Measurements from ENCODE around the gene ARHGAP6. TPM values are rescaled to one million over a fixed set of nuclear protein-coding genes. Genes with fewer than 3 reads are reported as not detected.

Gene ARHGAP6
- total and polyA plus RNA-seq, 9 of the 15 experiments (the other 6 are each of a cell fraction or from before 2014, with no cell fraction given) = 12.5 to 63.6 (median 41.8) TPM

DNA sequence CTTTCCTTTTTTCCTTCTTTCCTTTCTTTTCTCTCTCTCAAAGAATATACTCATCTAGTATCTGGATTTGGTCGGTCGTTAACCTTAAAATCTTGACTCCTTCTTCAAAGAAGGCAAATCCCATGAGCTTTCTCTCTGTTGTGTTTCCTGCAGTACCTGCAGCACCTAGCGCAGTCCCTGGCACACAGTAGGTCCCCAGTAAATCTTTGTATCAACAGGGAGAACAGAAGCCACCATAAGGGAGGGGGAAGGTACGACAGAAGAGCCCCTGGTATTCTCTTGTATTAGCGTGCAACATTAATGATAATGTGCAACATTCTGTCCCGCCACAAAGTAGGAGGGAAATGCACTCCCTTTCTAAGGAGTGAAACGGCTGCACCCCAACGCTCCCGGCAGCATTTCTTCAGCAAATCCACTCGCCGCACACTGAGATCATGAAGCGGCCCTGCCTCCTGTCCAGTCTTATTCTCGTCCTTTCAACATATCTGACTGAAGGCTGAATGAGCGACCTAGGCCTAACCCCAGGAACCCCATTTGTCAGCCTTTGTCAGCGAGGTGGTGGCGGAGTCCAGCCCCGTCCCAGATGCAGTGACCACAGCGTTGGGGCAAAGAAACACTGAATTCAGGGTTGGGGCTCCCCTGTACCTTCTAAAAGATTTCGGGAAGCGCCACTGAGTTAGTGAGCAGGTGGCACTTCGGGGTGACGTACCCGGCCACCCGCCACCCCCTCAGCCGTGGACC, 238.8 kb downstream of the ARHGAP6 start (continued):
- TF ChIP-seq POLR2AphosphoS2 (IDR thresholded peaks at IDR 0.05; ENCODE audit: low read length) (no peak), RBM25 (IDR thresholded peaks at IDR 0.05; ENCODE audit: low read depth, low read length, severe bottlenecking) (no peak), TCF7L2 (IDR thresholded peaks at IDR 0.05; ENCODE audit: low read depth, low read length) (no peak), NELFE (IDR thresholded peaks at IDR 0.05; ENCODE audit: insufficient read depth, insufficient read length) (no peak), BRD4 (IDR thresholded peaks at IDR 0.05) (peak; percentile 41; the same call in 1 of the 2 replicates), PHF8 (IDR thresholded peaks at IDR 0.05; ENCODE audit: borderline replicate concordance, low read length) (no peak), RCOR1 (IDR thresholded peaks at IDR 0.05; ENCODE audit: borderline replicate concordance in 1 of 2, low read depth in 2 of 2, low read length in 2 of 2) (no peak), SREBF2 (CRISPR knock-in tag; IDR thresholded peaks at IDR 0.05) (no peak), ETV1 (tag; conservative IDR thresholded peaks at IDR 0.05; ENCODE audit: low read depth) (no peak), FOXJ2 (tag; IDR thresholded peaks at IDR 0.05) (no peak), TAF7 (tag; IDR thresholded peaks at IDR 0.05) (0 out of 2 replicates have a peak, but pooled peaks have one; percentile 30), HDGF (IDR thresholded peaks at IDR 0.05) (no peak), NFE2 (IDR thresholded peaks at IDR 0.05; ENCODE audit: low read depth) (no peak), SMARCA4 (IDR thresholded peaks at IDR 0.05) (peak; percentile 26; the same call in 1 of the 2 replicates), CBX3 (IDR thresholded peaks at IDR 0.05; ENCODE audit: borderline replicate concordance in 1 of 2, low read length in 2 of 2) (no peak)
- TF ChIP-seq, protein P1, sequence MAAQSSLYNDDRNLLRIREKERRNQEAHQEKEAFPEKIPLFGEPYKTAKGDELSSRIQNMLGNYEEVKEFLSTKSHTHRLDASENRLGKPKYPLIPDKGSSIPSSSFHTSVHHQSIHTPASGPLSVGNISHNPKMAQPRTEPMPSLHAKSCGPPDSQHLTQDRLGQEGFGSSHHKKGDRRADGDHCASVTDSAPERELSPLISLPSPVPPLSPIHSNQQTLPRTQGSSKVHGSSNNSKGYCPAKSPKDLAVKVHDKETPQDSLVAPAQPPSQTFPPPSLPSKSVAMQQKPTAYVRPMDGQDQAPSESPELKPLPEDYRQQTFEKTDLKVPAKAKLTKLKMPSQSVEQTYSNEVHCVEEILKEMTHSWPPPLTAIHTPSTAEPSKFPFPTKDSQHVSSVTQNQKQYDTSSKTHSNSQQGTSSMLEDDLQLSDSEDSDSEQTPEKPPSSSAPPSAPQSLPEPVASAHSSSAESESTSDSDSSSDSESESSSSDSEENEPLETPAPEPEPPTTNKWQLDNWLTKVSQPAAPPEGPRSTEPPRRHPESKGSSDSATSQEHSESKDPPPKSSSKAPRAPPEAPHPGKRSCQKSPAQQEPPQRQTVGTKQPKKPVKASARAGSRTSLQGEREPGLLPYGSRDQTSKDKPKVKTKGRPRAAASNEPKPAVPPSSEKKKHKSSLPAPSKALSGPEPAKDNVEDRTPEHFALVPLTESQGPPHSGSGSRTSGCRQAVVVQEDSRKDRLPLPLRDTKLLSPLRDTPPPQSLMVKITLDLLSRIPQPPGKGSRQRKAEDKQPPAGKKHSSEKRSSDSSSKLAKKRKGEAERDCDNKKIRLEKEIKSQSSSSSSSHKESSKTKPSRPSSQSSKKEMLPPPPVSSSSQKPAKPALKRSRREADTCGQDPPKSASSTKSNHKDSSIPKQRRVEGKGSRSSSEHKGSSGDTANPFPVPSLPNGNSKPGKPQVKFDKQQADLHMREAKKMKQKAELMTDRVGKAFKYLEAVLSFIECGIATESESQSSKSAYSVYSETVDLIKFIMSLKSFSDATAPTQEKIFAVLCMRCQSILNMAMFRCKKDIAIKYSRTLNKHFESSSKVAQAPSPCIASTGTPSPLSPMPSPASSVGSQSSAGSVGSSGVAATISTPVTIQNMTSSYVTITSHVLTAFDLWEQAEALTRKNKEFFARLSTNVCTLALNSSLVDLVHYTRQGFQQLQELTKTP (IDR thresholded peaks at IDR 0.05; ENCODE audit: low read depth in 1 of 2, partially characterized antibody in 2 of 2) = peak in 1 of 2 experiments; percentile 30
- TF ChIP-seq, protein P2, sequence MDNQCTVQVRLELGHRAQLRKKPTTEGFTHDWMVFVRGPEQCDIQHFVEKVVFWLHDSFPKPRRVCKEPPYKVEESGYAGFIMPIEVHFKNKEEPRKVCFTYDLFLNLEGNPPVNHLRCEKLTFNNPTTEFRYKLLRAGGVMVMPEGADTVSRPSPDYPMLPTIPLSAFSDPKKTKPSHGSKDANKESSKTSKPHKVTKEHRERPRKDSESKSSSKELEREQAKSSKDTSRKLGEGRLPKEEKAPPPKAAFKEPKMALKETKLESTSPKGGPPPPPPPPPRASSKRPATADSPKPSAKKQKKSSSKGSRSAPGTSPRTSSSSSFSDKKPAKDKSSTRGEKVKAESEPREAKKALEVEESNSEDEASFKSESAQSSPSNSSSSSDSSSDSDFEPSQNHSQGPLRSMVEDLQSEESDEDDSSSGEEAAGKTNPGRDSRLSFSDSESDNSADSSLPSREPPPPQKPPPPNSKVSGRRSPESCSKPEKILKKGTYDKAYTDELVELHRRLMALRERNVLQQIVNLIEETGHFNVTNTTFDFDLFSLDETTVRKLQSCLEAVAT (IDR thresholded peaks at IDR 0.05) = peak in 1 of 2 experiments; percentile 32; a peak in 2 of 4 replicates
- TF ChIP-seq, protein P3, sequence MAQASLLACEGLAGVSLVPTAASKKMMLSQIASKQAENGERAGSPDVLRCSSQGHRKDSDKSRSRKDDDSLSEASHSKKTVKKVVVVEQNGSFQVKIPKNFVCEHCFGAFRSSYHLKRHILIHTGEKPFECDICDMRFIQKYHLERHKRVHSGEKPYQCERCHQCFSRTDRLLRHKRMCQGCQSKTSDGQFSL (CRISPR knock-in tag; IDR thresholded peaks at IDR 0.05) = no peak
- TF ChIP-seq, protein P3 (tag; IDR thresholded peaks at IDR 0.05) = no peak
- TF ChIP-seq, protein P4, sequence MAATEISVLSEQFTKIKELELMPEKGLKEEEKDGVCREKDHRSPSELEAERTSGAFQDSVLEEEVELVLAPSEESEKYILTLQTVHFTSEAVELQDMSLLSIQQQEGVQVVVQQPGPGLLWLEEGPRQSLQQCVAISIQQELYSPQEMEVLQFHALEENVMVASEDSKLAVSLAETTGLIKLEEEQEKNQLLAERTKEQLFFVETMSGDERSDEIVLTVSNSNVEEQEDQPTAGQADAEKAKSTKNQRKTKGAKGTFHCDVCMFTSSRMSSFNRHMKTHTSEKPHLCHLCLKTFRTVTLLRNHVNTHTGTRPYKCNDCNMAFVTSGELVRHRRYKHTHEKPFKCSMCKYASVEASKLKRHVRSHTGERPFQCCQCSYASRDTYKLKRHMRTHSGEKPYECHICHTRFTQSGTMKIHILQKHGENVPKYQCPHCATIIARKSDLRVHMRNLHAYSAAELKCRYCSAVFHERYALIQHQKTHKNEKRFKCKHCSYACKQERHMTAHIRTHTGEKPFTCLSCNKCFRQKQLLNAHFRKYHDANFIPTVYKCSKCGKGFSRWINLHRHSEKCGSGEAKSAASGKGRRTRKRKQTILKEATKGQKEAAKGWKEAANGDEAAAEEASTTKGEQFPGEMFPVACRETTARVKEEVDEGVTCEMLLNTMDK (IDR thresholded peaks at IDR 0.05; ENCODE audit: borderline replicate concordance, insufficient read depth, low read depth, low read length, poor library complexity, severe bottlenecking) = no peak
